Measurements from ENCODE around the gene ACSF3. TPM values are rescaled to one million over a fixed set of nuclear protein-coding genes. Genes with fewer than 3 reads are reported as not detected.

Gene ACSF3
- total and polyA plus RNA-seq, 2 donors (not counting 1 experiment from before 2014, with no cell fraction given) = 45.2 to 113 TPM

- Mint-ChIP-seq H3K27me3 (peaks cover 4% of the 10 kb centered on the region), H3K9me3 (ENCODE audit: insufficient read depth) (no peaks in the 10 kb centered on the region), H3K4me1 (peaks cover 15% of the 10 kb centered on the region), H3K27ac (no peak overlapping the region), H3K4me3 (no peak overlapping the region)
- WGBS (ENCODE audit: insufficient coverage) = 20% methylated on average over 18 of the region's 18 CpGs
- peak; percentile 87 for DNase-seq
- peaks cover 0 to 5% (median 0%) of the 10 kb centered on the region in 3 donors for H3K9me3 ChIP-seq (ENCODE audit: control extremely low read depth in 1 of 3, control insufficient read depth in 2 of 3, insufficient read depth in 1 of 3, low read length in 2 of 3)
- ChIA-PET POLR2A (interaction anchor here (0.6 to 1.2 kb wide), 4 partner anchors 49 to 430 kb away, joined by 3 to 4 read pairs (median 3); partner anchors contain the start of gene APRT), CTCF (interaction anchor here (0.6 to 2.7 kb wide), 25 partner anchors 9 to 529 kb away, joined by 3 to 31 read pairs (median 4); partner anchors contain the start of genes ACSF3, APRT, CTU2 and IL17C)
- peaks cover 0 to 31% (median 13%) of the 10 kb centered on the region in 4 experiments for H3K27me3 ChIP-seq (replicated peaks in 1 of 4; ENCODE audit: control extremely low read depth in 1 of 4, control insufficient read depth in 3 of 4, insufficient read depth in 4 of 4, low read length in 3 of 4)
- H3K9ac ChIP-seq (ENCODE audit: low read length) = no peak overlapping the region
- no peak overlapping the region for H2AFZ ChIP-seq (ENCODE audit: insufficient read depth, low read depth, low read length, poor library complexity, severe bottlenecking)
- ATAC-seq (ENCODE audit: low read depth) = peak; percentile 39
- no peak overlapping the region for H3K27ac ChIP-seq (ENCODE audit: low read length in 2 of 2)
- H3K4me2 ChIP-seq (replicated peaks; ENCODE audit: low read depth, low read length, poor library complexity, severe bottlenecking) = peak overlapping the region; percentile 63
- H3K4me3 ChIP-seq (ENCODE audit: control extremely low read depth in 1 of 5, extremely low read depth in 1 of 5, insufficient read depth in 1 of 5, low read depth in 2 of 5, low read length in 4 of 5) = no peak overlapping the region
- peaks cover 6% of the 10 kb centered on the region for H3K79me2 ChIP-seq (ENCODE audit: control insufficient read depth, insufficient read depth, low read length)
- intact Hi-C loops (cut with micrococcal nuclease) = loop anchor here (1.0 kb wide), 3 partner anchors 225 to 430 kb away; no protein-coding TSS in a partner anchor
- peak; percentile 85 for TF ChIP-seq CTCF (IDR thresholded peaks at IDR 0.05)
- no peak for TF ChIP-seq EZH2 (IDR thresholded peaks at IDR 0.05; ENCODE audit: borderline replicate concordance, insufficient read depth, low read depth, low read length, poor library complexity, severe bottlenecking)
- peaks cover 28 to 43% of the 10 kb centered on the region in 2 donors for H3K4me1 ChIP-seq (ENCODE audit: control insufficient read depth in 2 of 2, insufficient read depth in 2 of 2, low read length in 2 of 2)
- H4K20me1 ChIP-seq (ENCODE audit: control insufficient read depth, insufficient read depth, low read length, poor library complexity, severe bottlenecking) = peaks cover 37% of the 10 kb centered on the region
- no peaks in the 10 kb centered on the region for H3K36me3 ChIP-seq (replicated peaks in 1 of 2; ENCODE audit: control extremely low read depth in 1 of 2, control insufficient read depth in 1 of 2, extremely low read depth in 1 of 2, insufficient read depth in 2 of 2, low read length in 1 of 2)
Observed at GRCh38 chr16:89167425-89167941, 73.8 kb downstream of the ACSF3 start.

Data from B cell (primary cell).